Adrenal gland (tissue), 12 donors: ENCODE results near the gene MADD. TPM values are rescaled to one million over a fixed set of nuclear protein-coding genes. Genes with fewer than 3 reads are reported as not detected.

Experiments used
- DNase-seq, 7 donors: peaks; one replicate each; pipeline ENCODE4 v3.0.0-alpha.2; 2019 to 2020
- H3K27ac ChIP-seq, 5 donors: fragments of 200-600 bp; sonication (generic) in 4 of 5; 1 replicate in 3 of 5; 2 replicates in 2 of 5; pipeline versions ENCODE4 v1.5.1 to v1.8.0; 2016 to 2020; ENCODE audit warnings: mild to moderate bottlenecking in 1 of 5
- H3K27me3 ChIP-seq: fragments of 200-600 bp; 2 replicates; pipeline ENCODE4 v1.8.0; 2021
- H3K36me3 ChIP-seq, 2 donors: fragments of 200-600 bp; replicated peaks in 1 of 2; 1 replicate in 1 of 2; 2 replicates in 1 of 2; pipeline versions ENCODE4 v1.5.1 to v1.8.0; 2018 to 2022
- H3K4me1 ChIP-seq, 2 donors: fragments of 200-600 bp; replicated peaks in 1 of 2; 1 replicate in 1 of 2; 2 replicates in 1 of 2; pipeline versions ENCODE4 v1.5.1 to v1.8.0; 2018 to 2021
- H3K4me3 ChIP-seq, 4 donors: fragments of 200-600 bp; sonication (generic) in 3 of 4; one replicate each; pipeline ENCODE4 v1.5.1; 2016 to 2018
- H3K9me3 ChIP-seq, 3 donors: fragments of 200-600 bp; sonication (generic) in 1 of 3; replicated peaks in 1 of 3; 1 replicate in 2 of 3; 2 replicates in 1 of 3; pipeline versions ENCODE4 v1.5.1 to v1.8.0; 2016 to 2021
- CTCF ChIP-seq, 6 experiments: fragments of 450-650 bp in 4 of 6; fragments of 200-600 bp in 2 of 6; sonication (generic) in 1 of 6; IDR thresholded peaks; 1 replicate in 5 of 6; 2 replicates in 1 of 6; pipeline versions ENCODE4 v1.5.1 to v1.8.0; 2016 to 2021; ENCODE audit warnings: antibody characterized with exemption in 6 of 6, mild to moderate bottlenecking in 2 of 6, moderate library complexity in 1 of 6
- POLR2A ChIP-seq, 2 donors: fragments of 450-650 bp; IDR thresholded peaks; one replicate each; pipeline ENCODE4 v1.6.1; 2017; ENCODE audit warnings: antibody characterized with exemption in 2 of 2, mild to moderate bottlenecking in 2 of 2, moderate library complexity in 1 of 2
- WGBS, 4 donors: extraction: QIAGEN DNeasy Blood & Tissue Kit in 2 of 4; methylation state at CpG; one replicate each; pipeline versions ENCODE4 v1.1.5 to v1.1.7; 2013 to 2017; 5-methylcytosine and 5-hydroxymethylcytosine counted together
- intact Hi-C, 2 donors: fragments of 100-400 bp; cut with DNase I; formaldehyde crosslinking; loops; one replicate each; pipeline versions ENCODE4 v1.14.1 to v1.15.0; 2022 to 2023
- polyA plus RNA-seq, 3 donors: library from polyadenylated mRNA; stranded (reverse); fragments of 200-250 nt in 2 of 3; fragments of 350-450 nt in 1 of 3; fragmentation: Illumina TruSeq in 1 of 3; extraction: RNeasy Lipid Tissue Mini Kit (QIAGEN cat#74804) in 1 of 3; gene quantifications; one replicate each; pipeline ENCODE4 v1.2.3, GENCODE V29; 2013 to 2014
- total RNA-seq, 9 donors: library from RNA; depleted of rRNA in 4 of 9; stranded (reverse); fragments of >200 nt in 4 of 9; fragments of 120-200 nt in 1 of 9; fragmentation: NEBNext Ultra II Directional in 1 of 9; extraction: Animal tissue kit (Norgen Biotek cat#: 25700) in 1 of 9; gene quantifications; one replicate each; pipeline versions ENCODE4 v1.1.0 to v1.2.4, GENCODE V29; 2013 to 2023
- donor health status: healthy with polysubstance abuse.
- donor health status: Bipolar disorder and iron deficiency.
- donor health status: DM: yes; HTN: yes; CAD: no.
- donor health status: DM: no; HTN: no; CAD: no.
- donor health status: DM: no; HTN: no; CAD: no.
- donor health status: DM: yes; HTN: yes; CAD: no.

The MADD gene
- total and polyA plus RNA-seq, 12 donors: 33.4 to 83.0 (median 49.2) TPM

DNA sequence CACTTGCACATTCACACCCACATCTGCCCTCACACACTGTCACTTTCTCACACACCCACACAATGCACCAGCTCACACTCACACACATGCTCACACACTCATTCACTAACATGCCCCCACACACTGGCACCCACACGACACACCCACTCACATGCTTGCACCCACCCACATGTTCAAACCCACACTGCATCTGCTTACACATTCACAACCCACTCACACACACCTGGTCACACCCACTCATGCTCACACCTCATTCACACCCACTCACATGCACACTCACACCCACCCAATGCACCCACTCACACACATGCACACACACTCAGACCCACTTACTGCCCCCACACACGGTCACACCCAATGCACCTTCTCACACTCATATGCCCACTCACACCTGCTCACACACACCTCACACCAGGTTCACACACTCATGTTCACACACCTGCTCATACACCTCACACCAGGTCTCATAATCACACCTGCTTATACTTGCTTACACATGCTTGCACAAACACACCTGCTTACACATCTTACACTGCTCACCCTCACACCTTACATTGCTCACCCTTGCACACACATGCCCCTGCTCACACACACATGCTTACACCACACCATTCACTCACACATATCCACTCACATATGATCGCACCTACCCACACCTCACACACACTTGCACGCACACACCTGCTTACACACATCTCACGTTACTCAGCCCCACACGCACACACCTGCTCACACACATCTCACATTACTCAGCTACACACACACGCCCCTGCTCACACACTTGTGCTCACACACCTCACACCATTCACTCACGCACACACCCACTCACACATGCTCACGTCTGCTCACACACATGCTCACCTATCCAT is 86.4 kb downstream of the MADD start:
- WGBS, 4 donors: 84 to 91% (median 84%) methylated on average over 9 of the region's 9 CpGs
- DNase-seq: peak in 1 of 7 donors; percentile 19

DNA sequence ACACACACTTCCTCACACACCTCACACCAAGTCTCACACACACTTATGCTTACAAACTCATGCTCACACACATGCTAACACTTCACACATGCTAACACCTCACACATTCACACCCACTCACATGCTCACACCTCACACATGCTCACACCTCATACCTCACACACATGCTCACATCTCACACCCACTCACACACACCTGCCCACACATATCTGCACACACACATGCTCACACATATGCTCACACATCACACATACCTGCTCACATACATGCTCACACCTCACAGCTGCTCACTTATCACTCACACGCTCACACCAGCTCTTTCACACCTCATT is 87.0 kb downstream of the MADD start:
- Histone ChIP-seq H3K9me3 (no peaks in the 10 kb centered on the region), H3K4me1 (peaks cover 13 to 14% of the 10 kb centered on the region in 2 donors), H3K4me3 (no peak overlapping the region), H3K27ac (no peak overlapping the region), H3K36me3 (no peaks in the 10 kb centered on the region), H3K27me3 (no peaks in the 10 kb centered on the region)
- intact Hi-C loops: loop anchor here in 1 of 2 donors (10.0 kb wide), 1 partner anchor 92 kb away; no protein-coding TSS in a partner anchor
- TF ChIP-seq POLR2A (IDR thresholded peaks at IDR 0.05): no peak
- TF ChIP-seq CTCF (IDR thresholded peaks at IDR 0.05): no peak
- WGBS, 4 donors: 85 to 93% (median 89%) methylated on average over 1 of the region's 1 CpG
- no peak for DNase-seq

More for the DNA sequence above, 86.4 kb downstream of the MADD start:
- H3K9me3 ChIP-seq: no peaks in the 10 kb centered on the region
- H3K27me3 ChIP-seq: no peaks in the 10 kb centered on the region
- no peak for TF ChIP-seq POLR2A (IDR thresholded peaks at IDR 0.05)
- TF ChIP-seq CTCF (IDR thresholded peaks at IDR 0.05): no peak
- H3K4me1 ChIP-seq: peaks cover 19 to 20% of the 10 kb centered on the region in 2 donors
- no peak overlapping the region for H3K4me3 ChIP-seq
- no peak overlapping the region for H3K27ac ChIP-seq
- intact Hi-C loops: loop anchor here in 1 of 2 donors (10.0 kb wide), 1 partner anchor 92 kb away; no protein-coding TSS in a partner anchor
- H3K36me3 ChIP-seq: no peaks in the 10 kb centered on the region

- no peak for DNase-seq
- Histone ChIP-seq H3K27ac (no peak overlapping the region), H3K36me3 (no peaks in the 10 kb centered on the region), H3K4me3 (no peak overlapping the region), H3K9me3 (no peaks in the 10 kb centered on the region), H3K27me3 (no peaks in the 10 kb centered on the region), H3K4me1 (peaks cover 5 to 7% of the 10 kb centered on the region in 2 donors)
- intact Hi-C loops: loop anchor here in 1 of 2 donors (10.0 kb wide), 1 partner anchor 93 kb away; no protein-coding TSS in a partner anchor
- 83 to 90% (median 85%) methylated on average over 6 of the region's 6 CpGs for WGBS, 4 donors
- TF ChIP-seq CTCF (IDR thresholded peaks at IDR 0.05): no peak
- no peak for TF ChIP-seq POLR2A (IDR thresholded peaks at IDR 0.05)
Observed at GRCh38 chr11:47357985-47358730, 88.2 kb downstream of the MADD start.

DNA sequence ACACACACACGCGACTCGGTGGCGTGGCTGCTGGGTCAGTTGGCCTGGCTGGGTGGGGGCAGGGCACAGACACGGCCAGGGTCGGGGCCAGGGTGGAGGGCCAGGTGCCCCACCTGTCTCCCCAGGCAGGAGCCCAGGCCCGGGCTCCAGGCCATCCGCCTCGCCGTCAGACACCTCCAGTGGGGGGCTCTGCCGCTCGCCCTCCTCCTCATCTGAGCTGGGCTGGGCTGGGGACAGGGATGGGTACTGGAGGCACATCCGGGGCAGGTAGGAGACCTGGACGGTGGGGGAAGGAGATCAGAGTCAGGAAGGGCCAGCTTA is 88.8 kb downstream of the MADD start:
- Histone ChIP-seq H3K4me1 (peaks cover 5 to 7% of the 10 kb centered on the region in 2 donors), H3K36me3 (no peaks in the 10 kb centered on the region), H3K9me3 (no peaks in the 10 kb centered on the region), H3K27ac (no peak overlapping the region), H3K4me3 (no peak overlapping the region), H3K27me3 (no peaks in the 10 kb centered on the region)
- 80 to 88% (median 85%) methylated on average over 3 to 14 of the region's 14 CpGs for WGBS, 4 donors
- no peak for TF ChIP-seq CTCF (IDR thresholded peaks at IDR 0.05)
- TF ChIP-seq POLR2A (IDR thresholded peaks at IDR 0.05): no peak
- intact Hi-C loops: loop anchor here in 1 of 2 donors (10.0 kb wide), 1 partner anchor 94 kb away; no protein-coding TSS in a partner anchor
- DNase-seq: no peak
